PC-3 (cell line): ENCODE results near the gene EMP3.

Experiments
- EZH2phosphoT487 ChIP-seq: fragments of 300-600 bp; sonication (generic); IDR thresholded peaks from 2 replicates; pipeline ENCODE4 v1.6.1; 2018; ENCODE audit warnings: mild to moderate bottlenecking, antibody characterized with exemption, low read length, borderline replicate concordance
- TF ChIP-seq, protein P1 (sequence below): fragments of 300-600 bp; sonication (generic); conservative IDR thresholded peaks from 2 replicates; pipeline ENCODE4 v1.5.1; 2017; ENCODE audit warnings: antibody characterized with exemption, low read depth, mild to moderate bottlenecking, low read length

DNA sequence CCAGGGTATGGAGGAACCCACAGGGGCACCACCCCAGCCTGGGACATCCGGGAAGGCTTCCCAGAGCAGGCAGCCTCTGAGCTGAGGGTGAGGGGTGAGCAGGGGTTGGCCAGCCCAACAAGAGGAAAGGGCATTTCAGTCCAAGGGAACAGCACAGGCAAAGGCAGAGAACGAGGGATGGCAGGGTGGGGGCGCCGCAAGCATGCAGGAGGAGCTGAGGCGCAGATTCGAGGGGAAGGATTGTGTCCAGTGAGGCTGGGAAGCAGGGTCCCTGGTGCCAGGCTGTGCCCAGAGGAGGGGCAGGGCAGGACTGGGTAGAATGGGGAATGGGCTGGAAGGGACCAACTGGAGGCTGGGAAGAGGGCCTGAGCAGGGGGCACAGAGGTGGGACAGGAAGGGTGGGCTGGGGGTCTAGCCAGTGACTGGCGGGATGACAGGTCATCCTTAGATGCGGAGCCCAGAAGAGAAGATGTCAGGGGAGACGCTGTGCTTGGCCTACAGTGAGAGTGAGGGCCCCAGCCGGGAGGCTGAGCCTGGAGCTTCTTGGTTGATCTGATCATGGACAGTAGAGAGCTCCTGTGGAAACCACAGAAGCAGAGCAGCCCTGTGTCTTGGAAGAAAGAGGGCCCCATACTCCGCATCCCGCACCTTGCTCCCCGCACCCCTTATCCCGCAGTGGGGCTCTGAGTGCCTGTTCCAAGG lies 13.6 kb downstream of the EMP3 start:
- TF ChIP-seq, protein P1, sequence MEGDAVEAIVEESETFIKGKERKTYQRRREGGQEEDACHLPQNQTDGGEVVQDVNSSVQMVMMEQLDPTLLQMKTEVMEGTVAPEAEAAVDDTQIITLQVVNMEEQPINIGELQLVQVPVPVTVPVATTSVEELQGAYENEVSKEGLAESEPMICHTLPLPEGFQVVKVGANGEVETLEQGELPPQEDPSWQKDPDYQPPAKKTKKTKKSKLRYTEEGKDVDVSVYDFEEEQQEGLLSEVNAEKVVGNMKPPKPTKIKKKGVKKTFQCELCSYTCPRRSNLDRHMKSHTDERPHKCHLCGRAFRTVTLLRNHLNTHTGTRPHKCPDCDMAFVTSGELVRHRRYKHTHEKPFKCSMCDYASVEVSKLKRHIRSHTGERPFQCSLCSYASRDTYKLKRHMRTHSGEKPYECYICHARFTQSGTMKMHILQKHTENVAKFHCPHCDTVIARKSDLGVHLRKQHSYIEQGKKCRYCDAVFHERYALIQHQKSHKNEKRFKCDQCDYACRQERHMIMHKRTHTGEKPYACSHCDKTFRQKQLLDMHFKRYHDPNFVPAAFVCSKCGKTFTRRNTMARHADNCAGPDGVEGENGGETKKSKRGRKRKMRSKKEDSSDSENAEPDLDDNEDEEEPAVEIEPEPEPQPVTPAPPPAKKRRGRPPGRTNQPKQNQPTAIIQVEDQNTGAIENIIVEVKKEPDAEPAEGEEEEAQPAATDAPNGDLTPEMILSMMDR, result no peak
- no peak for TF ChIP-seq EZH2phosphoT487
